HG02759 (cell line): ENCODE measurements around the gene CLIC4.
A peak's percentile ranks its signal among the peaks of the same experiment; 100 is the strongest.
"Not testable (repeated sequence)": the region's sequence is repeated elsewhere in the genome, so short reads cannot be mapped to it uniquely, and the experiment has no call there.

Experiments
- ATAC-seq: cut with Tn5 transposase; IDR thresholded peaks from one replicate; pipeline ENCODE4 v1.9.1; 2021; ENCODE audit warnings: mild to moderate bottlenecking, moderate library complexity; ENCODE audit not compliant: unreplicated experiment

Gene CLIC4

GRCh38 chr1:24717887-24718650 lies 27.2 kb upstream of the CLIC4 start:
- ATAC-seq: no peak

GRCh38 chr1:24720152-24720551 lies 25.1 kb upstream of the CLIC4 start:
- ATAC-seq: no peak

- ATAC-seq: no peak
Measured at GRCh38 chr1:24721533-24721932, 23.7 kb upstream of the CLIC4 start.

- ATAC-seq: not testable (repeated sequence)
Measured at GRCh38 chr1:24722073-24723035, 22.9 kb upstream of the CLIC4 start.

GRCh38 chr1:24724345-24725208 lies 20.7 kb upstream of the CLIC4 start:
- ATAC-seq: no peak

GRCh38 chr1:24725209-24725651 lies 20.0 kb upstream of the CLIC4 start:
- no peak for ATAC-seq

GRCh38 chr1:24726741-24727140 lies 18.5 kb upstream of the CLIC4 start:
- no peak for ATAC-seq

- ATAC-seq: peak; percentile 67
Measured at GRCh38 chr1:24727501-24728216, 17.6 kb upstream of the CLIC4 start.

- ATAC-seq: no peak
Measured at GRCh38 chr1:24728982-24729381, 16.3 kb upstream of the CLIC4 start.

- ATAC-seq: no peak
Measured at GRCh38 chr1:24732186-24732885, 12.9 kb upstream of the CLIC4 start.

- peak; percentile 64 for ATAC-seq
Measured at GRCh38 chr1:24733342-24733741, 11.9 kb upstream of the CLIC4 start.

GRCh38 chr1:24735156-24735508 lies 10.1 kb upstream of the CLIC4 start:
- no peak for ATAC-seq

- ATAC-seq: no peak
Measured at GRCh38 chr1:24735509-24736375, 9.5 kb upstream of the CLIC4 start.

- ATAC-seq: no peak
Measured at GRCh38 chr1:24737368-24738117, 7.7 kb upstream of the CLIC4 start.

GRCh38 chr1:24739241-24739640 lies 6.0 kb upstream of the CLIC4 start:
- ATAC-seq: no peak

GRCh38 chr1:24742090-24742938 lies 2.9 kb upstream of the CLIC4 start:
- ATAC-seq: no peak
